GM12872 (cell line): ENCODE measurements around the gene KIAA0513.

Experiments
- TF ChIP-seq, protein P1 (sequence below): IDR thresholded peaks from 3 replicates; pipeline ENCODE4 v1.5.1; 2011; ENCODE audit warnings: low read depth, mild to moderate bottlenecking, low read length, moderate library complexity; ENCODE audit not compliant: insufficient read depth

Gene KIAA0513

DNA sequence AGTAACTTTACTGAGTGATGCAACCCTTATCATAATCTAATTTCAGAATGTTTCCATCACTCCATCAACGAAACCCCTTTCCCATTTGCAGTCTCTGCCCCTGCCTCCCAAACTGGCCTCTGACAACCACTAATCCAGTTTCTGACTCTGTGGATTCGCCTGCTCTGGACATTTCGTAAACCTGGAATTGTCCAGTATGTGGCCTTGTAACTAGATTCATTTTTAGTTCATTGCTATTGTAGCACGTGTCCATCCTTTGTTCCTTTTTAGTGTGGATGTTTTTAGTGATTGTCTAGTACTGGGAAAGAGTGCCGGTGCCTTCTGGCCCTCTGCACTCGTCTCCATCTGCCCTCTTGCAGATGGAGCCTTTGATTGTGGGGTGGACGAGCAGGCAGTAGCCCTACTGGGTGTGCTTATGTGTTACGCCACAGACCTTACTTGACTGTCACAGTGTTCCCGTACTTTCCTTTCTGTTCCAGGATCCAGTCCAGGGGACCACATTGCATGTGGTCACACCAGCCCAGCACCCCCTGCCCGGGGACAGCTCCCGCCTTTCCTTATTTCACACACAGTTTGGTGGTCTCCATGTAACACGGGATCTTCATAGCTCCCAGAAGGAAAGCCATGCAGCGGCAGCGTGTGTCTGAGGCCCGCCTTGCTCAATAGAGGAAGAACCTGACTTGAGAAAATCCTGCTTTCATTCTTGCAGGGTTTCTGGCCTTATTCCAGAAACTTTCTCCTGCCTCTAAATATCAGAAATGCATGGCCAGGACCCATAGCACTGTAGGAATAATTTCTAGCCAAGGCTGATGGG lies 8.8 kb downstream of the KIAA0513 start:
- TF ChIP-seq, protein P1, sequence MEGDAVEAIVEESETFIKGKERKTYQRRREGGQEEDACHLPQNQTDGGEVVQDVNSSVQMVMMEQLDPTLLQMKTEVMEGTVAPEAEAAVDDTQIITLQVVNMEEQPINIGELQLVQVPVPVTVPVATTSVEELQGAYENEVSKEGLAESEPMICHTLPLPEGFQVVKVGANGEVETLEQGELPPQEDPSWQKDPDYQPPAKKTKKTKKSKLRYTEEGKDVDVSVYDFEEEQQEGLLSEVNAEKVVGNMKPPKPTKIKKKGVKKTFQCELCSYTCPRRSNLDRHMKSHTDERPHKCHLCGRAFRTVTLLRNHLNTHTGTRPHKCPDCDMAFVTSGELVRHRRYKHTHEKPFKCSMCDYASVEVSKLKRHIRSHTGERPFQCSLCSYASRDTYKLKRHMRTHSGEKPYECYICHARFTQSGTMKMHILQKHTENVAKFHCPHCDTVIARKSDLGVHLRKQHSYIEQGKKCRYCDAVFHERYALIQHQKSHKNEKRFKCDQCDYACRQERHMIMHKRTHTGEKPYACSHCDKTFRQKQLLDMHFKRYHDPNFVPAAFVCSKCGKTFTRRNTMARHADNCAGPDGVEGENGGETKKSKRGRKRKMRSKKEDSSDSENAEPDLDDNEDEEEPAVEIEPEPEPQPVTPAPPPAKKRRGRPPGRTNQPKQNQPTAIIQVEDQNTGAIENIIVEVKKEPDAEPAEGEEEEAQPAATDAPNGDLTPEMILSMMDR = no peak

DNA sequence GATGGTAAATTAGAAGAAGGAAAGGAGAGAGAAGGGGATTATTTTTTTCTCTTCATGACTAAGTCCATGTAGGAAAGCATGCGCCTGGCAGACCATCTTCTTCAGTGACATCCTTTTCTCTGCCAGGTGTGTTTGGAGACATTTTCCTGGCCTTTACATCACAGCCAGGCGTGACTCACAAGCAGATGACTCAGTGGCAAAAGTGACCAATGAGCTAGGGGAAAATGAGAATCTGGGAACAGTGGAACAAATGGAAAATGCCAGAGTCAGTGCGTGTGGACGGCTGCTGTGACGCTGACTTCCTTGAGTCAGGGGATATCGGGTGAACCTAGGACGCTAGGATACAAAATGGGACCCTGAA lies 9.4 kb downstream of the KIAA0513 start:
- TF ChIP-seq, protein P1 = no peak

DNA sequence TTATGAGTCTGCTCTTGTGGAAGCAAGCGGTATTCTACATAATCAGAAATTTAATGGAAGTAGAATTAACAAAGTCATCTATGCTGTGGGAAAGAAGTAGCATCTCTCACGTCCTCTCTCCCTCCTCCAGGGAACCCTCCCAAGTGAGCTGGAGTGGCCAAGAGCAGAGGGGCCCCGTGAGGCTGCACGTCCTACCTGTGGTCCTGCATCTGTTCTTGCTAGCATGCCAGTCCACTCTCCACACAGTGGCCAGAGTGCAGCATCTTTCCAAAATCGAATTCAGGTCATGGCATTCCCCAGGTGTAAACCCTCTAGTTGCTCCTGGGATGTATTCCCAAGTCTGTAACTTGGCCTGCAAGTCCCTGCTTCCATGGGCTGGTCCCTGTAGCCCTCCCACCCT lies 10.1 kb downstream of the KIAA0513 start:
- TF ChIP-seq, protein P1 = no peak

DNA sequence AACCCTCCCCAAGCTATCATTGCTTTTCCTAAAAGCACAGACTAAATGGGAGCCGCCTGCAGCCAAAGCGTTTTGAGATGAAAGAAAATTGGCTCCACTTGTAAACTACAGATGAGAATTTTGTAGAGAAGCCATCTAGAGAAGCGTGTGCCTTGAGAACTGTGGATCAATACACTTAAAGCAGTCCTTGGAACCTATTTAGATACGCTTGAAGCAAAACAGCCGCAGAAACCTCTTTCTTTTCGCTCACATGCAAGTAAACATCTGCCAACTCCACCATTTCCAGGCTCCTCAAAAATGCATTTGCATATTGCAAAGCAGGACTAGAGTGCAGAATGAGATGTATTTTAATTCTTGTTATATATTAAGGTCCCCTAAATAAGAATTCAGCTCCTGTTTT lies 13.1 kb downstream of the KIAA0513 start:
- TF ChIP-seq, protein P1 = no peak

DNA sequence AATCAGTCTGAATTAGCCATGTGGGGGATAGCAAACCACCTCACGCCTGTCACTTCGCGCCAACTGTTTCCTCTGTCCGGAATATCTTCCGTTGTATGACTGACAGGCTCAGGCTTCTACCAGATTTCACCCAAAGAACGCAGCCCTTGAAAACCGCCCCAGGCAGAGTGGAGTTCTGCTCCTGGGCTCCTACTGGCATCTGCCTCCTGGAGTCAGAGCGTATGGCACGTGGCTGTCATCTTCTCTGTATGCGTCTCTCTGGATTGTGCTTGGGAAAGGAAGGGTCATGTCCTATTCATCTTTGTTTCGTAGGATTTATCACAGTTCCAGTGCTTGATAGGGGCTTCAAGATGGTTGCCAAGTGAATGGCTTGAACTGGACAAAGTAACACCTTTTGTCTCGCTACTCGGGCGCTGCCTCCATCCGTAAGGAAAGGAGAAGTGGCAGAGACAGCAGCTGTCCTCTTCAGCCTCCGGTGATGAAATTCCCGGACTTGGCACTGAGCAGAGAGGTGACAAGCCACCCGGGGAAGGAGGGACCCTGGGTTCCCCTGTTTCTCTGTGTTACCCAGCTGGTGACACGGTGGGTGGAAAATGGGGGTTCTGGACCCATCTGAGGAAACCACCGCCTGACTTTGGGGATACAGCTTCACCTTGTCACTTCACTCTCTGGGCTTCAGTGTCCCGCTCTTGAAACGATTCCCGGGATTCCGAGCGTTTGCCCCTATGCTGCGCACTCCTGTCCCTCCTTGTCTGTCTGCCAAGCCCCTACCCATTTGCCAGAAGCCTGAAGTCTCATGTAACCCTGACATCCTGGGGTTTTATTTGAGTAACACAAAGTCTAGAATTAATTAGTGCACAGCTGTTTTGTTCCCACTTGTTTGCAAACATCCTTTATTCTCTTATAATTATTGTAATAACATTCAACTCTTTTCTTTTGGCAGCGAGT lies 13.9 kb downstream of the KIAA0513 start:
- TF ChIP-seq, protein P1 = no peak

DNA sequence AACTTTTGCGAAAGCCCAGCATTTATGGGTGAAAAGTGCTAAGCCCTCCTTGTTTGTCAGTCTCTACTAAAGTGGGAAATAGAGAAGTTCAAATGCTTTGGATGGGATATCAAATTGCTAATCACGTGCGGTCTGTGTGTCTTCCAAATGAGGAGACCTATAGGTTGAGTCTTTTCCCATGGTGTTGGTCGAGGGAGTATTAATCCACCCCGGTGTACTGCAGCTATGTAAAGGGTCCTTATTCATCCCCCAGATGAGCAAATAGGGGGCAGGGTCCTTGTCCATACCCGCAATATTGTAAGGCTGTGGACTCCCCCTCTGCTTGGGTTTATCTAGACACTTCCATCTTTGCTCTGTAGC lies 14.6 kb downstream of the KIAA0513 start:
- TF ChIP-seq, protein P1 = no peak

DNA sequence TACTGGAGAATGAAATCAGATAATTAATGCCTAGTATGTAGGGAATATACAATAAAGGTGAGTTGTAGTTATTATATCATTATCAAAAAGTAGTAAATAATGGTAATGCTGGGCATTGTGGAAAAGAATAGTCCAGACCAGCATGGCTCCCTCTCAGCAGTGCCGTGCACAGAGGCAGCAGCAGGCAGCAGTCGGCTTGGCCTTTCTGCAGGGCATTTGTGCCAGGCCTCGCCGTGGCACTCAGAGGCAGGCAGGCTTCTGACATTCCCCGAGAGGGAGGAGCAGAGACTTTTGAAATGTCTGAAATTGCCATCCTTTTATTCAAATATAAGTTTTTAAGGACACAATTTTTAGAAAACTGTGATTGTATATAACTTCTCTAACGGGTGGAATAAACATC lies 15.0 kb downstream of the KIAA0513 start:
- TF ChIP-seq, protein P1 = no peak
